Stomach (tissue), 4 donors: ENCODE results near the gene FANCC.

Experiments
- CTCF ChIP-seq, 7 experiments: fragments of 450-650 bp in 4 of 7; fragments of 200-600 bp in 3 of 7; sonication (generic) in 3 of 7; IDR thresholded peaks; one replicate each; pipeline ENCODE4 v1.5.1; 2016 to 2019; ENCODE audit warnings: antibody characterized with exemption in 7 of 7, control low read depth in 2 of 7, mild to moderate bottlenecking in 1 of 7
- EP300 ChIP-seq: sonication (generic); formaldehyde crosslinking; IDR thresholded peaks from one replicate; pipeline ENCODE4 v1.6.1; 2017; ENCODE audit warnings: antibody characterized with exemption
- POLR2A ChIP-seq, 4 donors: fragments of 450-650 bp; IDR thresholded peaks; one replicate each; pipeline ENCODE4 v1.6.1; 2016; ENCODE audit warnings: antibody characterized with exemption in 4 of 4, control low read depth in 2 of 4, mild to moderate bottlenecking in 1 of 4, moderate library complexity in 1 of 4
- POLR2AphosphoS5 ChIP-seq, 3 donors: sonication (generic); formaldehyde crosslinking; IDR thresholded peaks; one replicate each; pipeline ENCODE4 v1.6.1; 2016; ENCODE audit warnings: antibody characterized with exemption in 3 of 3

DNA sequence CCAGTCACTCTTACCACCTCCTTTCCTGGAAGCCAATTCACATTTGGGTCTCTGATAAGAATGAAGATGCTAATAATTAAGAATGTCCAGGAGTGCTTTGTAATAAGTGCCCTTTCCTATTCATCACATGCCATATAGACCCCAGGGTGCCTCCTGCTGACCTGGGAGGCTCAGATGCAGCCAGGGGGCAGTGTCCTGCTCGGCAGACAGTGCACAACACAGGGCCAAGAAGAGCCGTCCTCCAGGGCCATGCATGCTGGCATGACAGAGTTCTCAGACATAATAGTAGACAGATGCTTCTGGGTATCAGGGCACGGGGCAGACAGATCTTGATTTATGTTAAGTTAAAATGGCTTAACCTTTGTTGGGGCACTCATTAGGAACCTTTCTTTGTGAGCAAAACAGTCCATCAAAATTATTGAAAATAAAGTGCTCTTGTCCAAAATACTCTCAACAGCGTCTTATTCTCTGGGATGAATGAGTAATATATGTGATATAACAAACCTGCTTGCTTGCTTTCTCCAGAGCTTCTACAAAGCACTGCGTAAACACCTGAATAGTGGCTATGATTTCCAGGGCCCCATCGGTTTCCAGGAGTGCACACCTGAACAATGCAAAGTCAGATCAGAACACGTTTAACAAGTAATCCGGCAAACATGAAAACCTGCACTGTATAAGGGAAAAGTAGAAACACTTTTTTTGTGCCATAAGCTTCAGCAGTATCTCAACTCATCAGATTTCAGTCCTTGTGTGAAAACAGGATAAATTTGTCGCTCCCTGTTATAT is 192.7 kb downstream of the FANCC start:
- peak in 2 of 7 experiments; percentile 9 to 15 for TF ChIP-seq CTCF (IDR thresholded peaks at IDR 0.05)
- TF ChIP-seq EP300, result no peak
- TF ChIP-seq POLR2A (IDR thresholded peaks at IDR 0.05), result no peak
- no peak for TF ChIP-seq POLR2AphosphoS5 (IDR thresholded peaks at IDR 0.05)
